H9 (cell line): ENCODE data around the gene CERS6. TPM values are rescaled to one million over a fixed set of nuclear protein-coding genes. Genes with fewer than 3 reads are reported as not detected.

Experiments
- DNase-seq: peaks from one replicate; pipeline ENCODE4 v3.0.0-alpha.2; 2017
- H2AFZ ChIP-seq: one replicate; pipeline ENCODE4 v1.6.1; 2013; ENCODE audit warnings: mild to moderate bottlenecking, low read length, control low read depth, moderate library complexity
- H2AK5ac ChIP-seq: 2 replicates; pipeline ENCODE4 v1.6.1; 2013; ENCODE audit warnings: low read length, control low read depth, mixed read lengths; ENCODE audit not compliant: insufficient read length
- H2BK120ac ChIP-seq: one replicate; pipeline ENCODE4 v1.6.1; 2013; ENCODE audit warnings: low read depth, mild to moderate bottlenecking, low read length, control low read depth, inconsistent platforms; ENCODE audit not compliant: poor library complexity, severe bottlenecking
- H2BK12ac ChIP-seq: 2 replicates; pipeline ENCODE4 v1.6.1; 2013; ENCODE audit warnings: low read length, control low read depth, mixed read lengths, low read depth; ENCODE audit not compliant: insufficient read length
- H2BK15ac ChIP-seq: 2 replicates; pipeline ENCODE4 v1.6.1; 2013; ENCODE audit warnings: low read depth, low read length, control low read depth
- H2BK20ac ChIP-seq: one replicate; pipeline ENCODE4 v1.6.1; 2013; ENCODE audit warnings: low read depth, mild to moderate bottlenecking, low read length, control low read depth, inconsistent platforms; ENCODE audit not compliant: poor library complexity, severe bottlenecking
- H2BK5ac ChIP-seq: 2 replicates; pipeline ENCODE4 v1.6.1; 2013; ENCODE audit warnings: low read length, control low read depth, mixed read lengths; ENCODE audit not compliant: insufficient read length
- H3K14ac ChIP-seq: 2 replicates; pipeline ENCODE4 v1.6.1; 2013; ENCODE audit warnings: low read length, control low read depth; ENCODE audit not compliant: insufficient read depth
- H3K18ac ChIP-seq: 2 replicates; pipeline ENCODE4 v1.6.1; 2013; ENCODE audit warnings: low read depth, mild to moderate bottlenecking, mixed read lengths, low read length, control low read depth; ENCODE audit not compliant: insufficient read length
- H3K23ac ChIP-seq: 2 replicates; pipeline ENCODE4 v1.6.1; 2013; ENCODE audit warnings: low read length, control low read depth, mixed read lengths, low read depth; ENCODE audit not compliant: insufficient read length
- H3K23me2 ChIP-seq: 2 replicates; pipeline ENCODE4 v1.6.1; 2013; ENCODE audit warnings: low read depth, mild to moderate bottlenecking, mixed read lengths, low read length, control low read depth; ENCODE audit not compliant: insufficient read length, poor library complexity, severe bottlenecking
- H3K27ac ChIP-seq: 2 replicates; pipeline ENCODE4 v1.5.1; 2013; ENCODE audit warnings: low read length, control low read depth, mixed read lengths, low read depth; ENCODE audit not compliant: insufficient read length
- H3K27me3 ChIP-seq: 2 replicates; pipeline ENCODE4 v1.6.1; 2013; ENCODE audit warnings: low read length, control low read depth, inconsistent platforms; ENCODE audit not compliant: insufficient read depth
- H3K4ac ChIP-seq: 2 replicates; pipeline ENCODE4 v1.6.1; 2013; ENCODE audit warnings: low read depth, mild to moderate bottlenecking, control low read depth, inconsistent platforms, low read length, moderate library complexity
- H3K4me1 ChIP-seq: 2 replicates; pipeline ENCODE4 v1.6.1; 2013; ENCODE audit warnings: low read length, control low read depth, inconsistent platforms; ENCODE audit not compliant: insufficient read depth
- H3K4me2 ChIP-seq: 2 replicates; pipeline ENCODE4 v1.6.1; 2013; ENCODE audit warnings: low read length, control low read depth, mixed read lengths; ENCODE audit not compliant: insufficient read length, insufficient read depth
- H3K56ac ChIP-seq: 2 replicates; pipeline ENCODE4 v1.6.1; 2013; ENCODE audit warnings: low read depth, mild to moderate bottlenecking, mixed read lengths, low read length, control low read depth; ENCODE audit not compliant: insufficient read length
- H3K79me1 ChIP-seq: 2 replicates; pipeline ENCODE4 v1.6.1; 2013; ENCODE audit warnings: low read depth, mild to moderate bottlenecking, moderate library complexity, low read length, control low read depth, inconsistent platforms; ENCODE audit not compliant: insufficient read depth, poor library complexity, severe bottlenecking
- H3K79me2 ChIP-seq: 2 replicates; pipeline ENCODE4 v1.6.1; 2013; ENCODE audit warnings: low read length, control low read depth, inconsistent platforms; ENCODE audit not compliant: insufficient read depth
- H3K9ac ChIP-seq: 2 replicates; pipeline ENCODE4 v1.6.1; 2013; ENCODE audit warnings: low read length, control low read depth, mixed read lengths; ENCODE audit not compliant: insufficient read length; ENCODE audit errors: extremely low read depth
- H3K9me3 ChIP-seq: one replicate; pipeline ENCODE4 v1.6.1; 2013; ENCODE audit warnings: low read depth, low read length, inconsistent platforms; ENCODE audit not compliant: control insufficient read depth
- H3T11ph ChIP-seq: one replicate; pipeline ENCODE4 v1.6.1; 2013; ENCODE audit warnings: mild to moderate bottlenecking, low read length, control low read depth, inconsistent platforms
- H4K20me1 ChIP-seq: one replicate; pipeline ENCODE4 v1.6.1; 2013; ENCODE audit not compliant: control insufficient read depth, insufficient read length, insufficient read depth
- H4K5ac ChIP-seq: 2 replicates; pipeline ENCODE4 v1.6.1; 2013; ENCODE audit warnings: low read depth, mild to moderate bottlenecking, mixed read lengths, low read length, control low read depth; ENCODE audit not compliant: insufficient read length
- H4K8ac ChIP-seq: replicated peaks from 2 replicates; pipeline ENCODE4 v1.6.1; 2013; ENCODE audit warnings: low read length, control low read depth, mixed read lengths, low read depth; ENCODE audit not compliant: insufficient read length
- H4K91ac ChIP-seq: 2 replicates; pipeline ENCODE4 v1.6.1; 2013; ENCODE audit warnings: low read depth, mild to moderate bottlenecking, moderate library complexity, mixed read lengths, low read length, control low read depth; ENCODE audit not compliant: insufficient read length
- H3K27ac Mint-ChIP-seq, 3 experiments: 2 replicates in 2 of 3; 3 replicates in 1 of 3; pipeline ENCODE4 v1.8.0; 2020 to 2021; ENCODE audit warnings: mixed read lengths in 3 of 3, mild to moderate bottlenecking in 1 of 3, moderate library complexity in 1 of 3
- H3K27me3 Mint-ChIP-seq: 2 replicates; pipeline ENCODE4 v1.8.0; 2021; ENCODE audit warnings: low read depth, mild to moderate bottlenecking, moderate library complexity, mixed read lengths
- H3K36me3 Mint-ChIP-seq, 3 experiments: 2 replicates in 2 of 3; 3 replicates in 1 of 3; pipeline ENCODE4 v1.8.0; 2020 to 2021; ENCODE audit warnings: low read depth in 3 of 3, mixed read lengths in 3 of 3; ENCODE audit not compliant: insufficient read depth in 1 of 3
- H3K4me1 Mint-ChIP-seq, 2 experiments: 2 replicates each; pipeline ENCODE4 v1.8.0; 2020; ENCODE audit warnings: mixed read lengths in 2 of 2
- H3K4me3 Mint-ChIP-seq, 2 experiments: 2 replicates in 1 of 2; 3 replicates in 1 of 2; pipeline ENCODE4 v1.8.0; 2020 to 2021; ENCODE audit warnings: mild to moderate bottlenecking in 2 of 2, mixed read lengths in 2 of 2, moderate library complexity in 1 of 2
- H3K9me3 Mint-ChIP-seq, 2 experiments: 2 replicates in 1 of 2; 3 replicates in 1 of 2; pipeline ENCODE4 v1.8.0; 2020; ENCODE audit warnings: mild to moderate bottlenecking in 2 of 2, mixed read lengths in 2 of 2, moderate library complexity in 1 of 2
- CTCF ChIP-seq: fragments of 200-600 bp; sonication (generic); conservative IDR thresholded peaks from 3 replicates; pipeline ENCODE4 v1.8.0; 2021; ENCODE audit warnings: antibody characterized with exemption, mild to moderate bottlenecking
- WGBS: extraction: QIAGEN DNeasy Blood & Tissue Kit; methylation state at CpG from one replicate; pipeline ENCODE4 v1.1.7; 2013; ENCODE audit warnings: missing lambda C conversion rate, low lambda C conversion rate, mixed read lengths; ENCODE audit not compliant: insufficient read length; ENCODE audit errors: extremely low coverage; 5-methylcytosine and 5-hydroxymethylcytosine counted together
- total RNA-seq: library from RNA; stranded (reverse); gene quantifications from 2 replicates; pipeline ENCODE4 v1.2.1, GENCODE V29; 2021

CERS6 gene
- total RNA-seq, 1 experiment from 2014 or later, result 17.7 TPM

GRCh38 chr2:168801961-168802858 is 346.1 kb downstream of the CERS6 start, which contains the start of gene NOSTRIN:
TSS of gene NOSTRIN (plus strand) at chr2:168802637. CDS start at chr2:168802647, 10 bp downstream.
- Histone ChIP-seq H3T11ph (no peak within 1 kb of the TSS), H4K91ac (no peak within 1 kb of the TSS), H3K4me2 (no peak within 1 kb of the TSS), H4K20me1 (no peaks in the 10 kb centered on the region), H3K4ac (no peak within 1 kb of the TSS), H2BK5ac (no peak within 1 kb of the TSS), H2AFZ (no peak within 1 kb of the TSS), H2BK20ac (no peak within 1 kb of the TSS), H3K9ac (no peak within 1 kb of the TSS), H2BK120ac (no peak within 1 kb of the TSS), H3K27ac (no peak within 1 kb of the TSS), H3K79me2 (no peaks in the 10 kb centered on the region), H3K56ac (no peak within 1 kb of the TSS), H3K14ac (no peak within 1 kb of the TSS), H3K79me1 (no peaks in the 10 kb centered on the region), H3K23me2 (no peaks in the 10 kb centered on the region), H3K4me1 (peaks cover 25% of the 10 kb centered on the region; the same call in 1 of the 2 replicates), H2BK15ac (no peak within 1 kb of the TSS), H2AK5ac (no peak within 1 kb of the TSS), H3K27me3 (no peaks in the 10 kb centered on the region), H3K23ac (no peak within 1 kb of the TSS), H3K18ac (no peak within 1 kb of the TSS), H4K8ac (no peak within 1 kb of the TSS), H3K9me3 (no peaks in the 10 kb centered on the region), H4K5ac (no peak within 1 kb of the TSS), H2BK12ac (no peak within 1 kb of the TSS)
- TF ChIP-seq CTCF, result no peak
- H3K9me3 Mint-ChIP-seq, result no peaks in the 10 kb centered on the region
- H3K27me3 Mint-ChIP-seq, result peaks cover 12% of the 10 kb centered on the region
- no peaks in the 10 kb centered on the region for H3K36me3 Mint-ChIP-seq
- DNase-seq, result no peak
- WGBS, result no CpG with 5 or more reads among the region's 10 CpGs
- H3K27ac Mint-ChIP-seq, result no peak within 1 kb of the TSS
- peaks cover 36 to 41% of the 10 kb centered on the region in 2 experiments for H3K4me1 Mint-ChIP-seq
- no peak within 1 kb of the TSS for H3K4me3 Mint-ChIP-seq
